Measurements from ENCODE around the gene DHRS2. TPM values are rescaled to one million over a fixed set of nuclear protein-coding genes. Genes with fewer than 3 reads are reported as not detected.

The DHRS2 gene
- total RNA-seq, 1 experiment from 2014 or later, result 21.3 TPM

DNA sequence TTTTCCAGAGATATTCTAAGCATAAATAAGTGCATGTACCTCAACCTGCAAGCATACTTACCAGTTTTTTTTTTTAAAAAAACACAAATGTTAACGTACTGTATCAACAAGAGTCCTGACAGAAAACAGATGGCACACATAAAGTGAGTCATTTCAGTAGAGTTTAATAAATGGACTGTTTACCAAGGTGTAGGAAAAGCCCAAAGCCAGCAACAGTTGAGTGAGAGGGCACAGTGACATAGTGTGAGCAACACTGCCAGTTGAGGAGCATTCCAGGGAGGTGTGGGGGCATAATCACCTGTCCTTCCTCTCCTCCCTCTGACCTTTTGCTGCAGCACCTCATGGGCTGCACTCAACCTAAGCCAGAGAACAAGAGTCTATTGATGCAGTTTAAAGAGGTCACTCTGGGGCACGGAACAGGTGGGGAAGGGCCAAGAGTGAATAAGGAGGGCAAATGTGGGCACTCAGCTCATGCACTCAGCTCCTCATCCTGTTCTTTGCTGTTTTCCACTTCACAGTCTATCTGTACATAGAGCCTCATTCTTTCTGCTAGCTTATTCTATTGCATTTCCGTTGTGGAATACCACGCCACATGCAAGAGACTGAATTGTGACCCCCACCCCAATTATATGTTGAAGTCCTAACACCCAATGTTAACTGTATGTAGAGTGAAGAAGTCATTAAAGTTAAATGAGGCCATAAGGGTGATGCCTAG, 29.3 kb downstream of the DHRS2 start:
- Mint-ChIP-seq H3K9me3 (ENCODE audit: unreplicated experiment) (no peaks in the 10 kb centered on the region), H3K4me1 (ENCODE audit: low read depth, unreplicated experiment) (no peaks in the 10 kb centered on the region), H3K4me3 (ENCODE audit: unreplicated experiment) (no peak overlapping the region), H3K27me3 (ENCODE audit: insufficient read depth, unreplicated experiment) (peaks cover 17% of the 10 kb centered on the region), H3K36me3 (ENCODE audit: insufficient read depth, unreplicated experiment) (no peaks in the 10 kb centered on the region), H3K27ac (ENCODE audit: unreplicated experiment) (no peak overlapping the region)
- H3K27me3 ChIP-seq (replicated peaks; ENCODE audit: control insufficient read depth, insufficient read depth, low read length), result no peaks in the 10 kb centered on the region
- H3K4me3 ChIP-seq (ENCODE audit: low read depth, low read length), result no peak overlapping the region
- intact Hi-C loops (cut with micrococcal nuclease; ENCODE audit: unreplicated experiment), result loop anchor here (1.0 to 5.0 kb wide), 3 partner anchors 76 to 267 kb away; no protein-coding TSS in a partner anchor
- no TSS peak for BruUV-seq (replicated peaks)
- H3K36me3 ChIP-seq (ENCODE audit: control insufficient read depth, insufficient read depth, low read length), result no peaks in the 10 kb centered on the region
- H3K4me1 ChIP-seq, result no peaks in the 10 kb centered on the region
- ChIA-PET CTCF (interaction anchor here (0.7 to 1.5 kb wide), 15 partner anchors 14 to 246 kb away, joined by 3 to 31 read pairs (median 4); no protein-coding TSS in a partner anchor), POLR2A (no interaction called here)
- H3K9me3 ChIP-seq, result no peaks in the 10 kb centered on the region
- DNase-seq, result no peak
- TF ChIP-seq, protein P1, sequence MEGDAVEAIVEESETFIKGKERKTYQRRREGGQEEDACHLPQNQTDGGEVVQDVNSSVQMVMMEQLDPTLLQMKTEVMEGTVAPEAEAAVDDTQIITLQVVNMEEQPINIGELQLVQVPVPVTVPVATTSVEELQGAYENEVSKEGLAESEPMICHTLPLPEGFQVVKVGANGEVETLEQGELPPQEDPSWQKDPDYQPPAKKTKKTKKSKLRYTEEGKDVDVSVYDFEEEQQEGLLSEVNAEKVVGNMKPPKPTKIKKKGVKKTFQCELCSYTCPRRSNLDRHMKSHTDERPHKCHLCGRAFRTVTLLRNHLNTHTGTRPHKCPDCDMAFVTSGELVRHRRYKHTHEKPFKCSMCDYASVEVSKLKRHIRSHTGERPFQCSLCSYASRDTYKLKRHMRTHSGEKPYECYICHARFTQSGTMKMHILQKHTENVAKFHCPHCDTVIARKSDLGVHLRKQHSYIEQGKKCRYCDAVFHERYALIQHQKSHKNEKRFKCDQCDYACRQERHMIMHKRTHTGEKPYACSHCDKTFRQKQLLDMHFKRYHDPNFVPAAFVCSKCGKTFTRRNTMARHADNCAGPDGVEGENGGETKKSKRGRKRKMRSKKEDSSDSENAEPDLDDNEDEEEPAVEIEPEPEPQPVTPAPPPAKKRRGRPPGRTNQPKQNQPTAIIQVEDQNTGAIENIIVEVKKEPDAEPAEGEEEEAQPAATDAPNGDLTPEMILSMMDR (IDR thresholded peaks at IDR 0.05; ENCODE audit: insufficient read depth in 1 of 2, low read depth in 1 of 2, low read length in 1 of 2, severe bottlenecking in 1 of 2, unreplicated experiment in 1 of 2), result no peak

DNA sequence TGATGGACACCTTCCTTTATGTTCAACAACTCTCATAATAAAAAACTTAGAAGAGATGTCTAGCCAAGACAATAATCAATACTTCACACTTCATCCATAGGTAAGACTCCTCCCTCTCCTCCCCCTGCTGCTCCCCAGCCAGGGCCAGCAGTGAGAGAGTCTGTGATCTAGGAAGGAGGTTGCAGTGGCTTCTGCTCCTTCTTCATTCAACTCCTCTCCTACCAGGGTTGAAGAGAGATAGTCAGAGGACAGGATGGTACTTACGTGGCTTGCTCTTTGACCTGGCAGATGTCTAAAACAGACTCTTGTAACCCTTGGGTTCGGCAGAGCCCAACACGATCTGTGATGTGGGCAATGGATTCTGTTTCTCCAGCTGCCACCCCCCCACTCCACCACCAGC, 31.0 kb downstream of the DHRS2 start:
- CTCF ChIA-PET, result interaction anchor here (0.9 kb wide), 1 partner anchor 243 kb away, joined by 4 read pairs; no protein-coding TSS in a partner anchor
- Histone ChIP-seq H3K27me3 (replicated peaks; ENCODE audit: control insufficient read depth, insufficient read depth, low read length) (no peaks in the 10 kb centered on the region), H3K9me3 (no peaks in the 10 kb centered on the region), H3K4me1 (no peaks in the 10 kb centered on the region), H3K36me3 (ENCODE audit: control insufficient read depth, insufficient read depth, low read length) (no peaks in the 10 kb centered on the region), H3K4me3 (ENCODE audit: low read depth, low read length) (no peak overlapping the region)
- Mint-ChIP-seq H3K27ac (ENCODE audit: unreplicated experiment) (no peak overlapping the region), H3K9me3 (ENCODE audit: unreplicated experiment) (no peaks in the 10 kb centered on the region), H3K36me3 (ENCODE audit: insufficient read depth, unreplicated experiment) (no peaks in the 10 kb centered on the region), H3K4me1 (ENCODE audit: low read depth, unreplicated experiment) (no peaks in the 10 kb centered on the region), H3K27me3 (ENCODE audit: insufficient read depth, unreplicated experiment) (peaks cover 16% of the 10 kb centered on the region), H3K4me3 (ENCODE audit: unreplicated experiment) (no peak overlapping the region)
- DNase-seq, result no peak
- TF ChIP-seq, protein P1 (IDR thresholded peaks at IDR 0.05; ENCODE audit: insufficient read depth in 1 of 2, low read depth in 1 of 2, low read length in 1 of 2, severe bottlenecking in 1 of 2, unreplicated experiment in 1 of 2), result no peak
- intact Hi-C loops (cut with micrococcal nuclease; ENCODE audit: unreplicated experiment), result loop anchor here (5.0 kb wide), 1 partner anchor 265 kb away; no protein-coding TSS in a partner anchor
- no TSS peak for BruUV-seq (replicated peaks)
- POLR2A ChIA-PET, result no interaction called here

DNA sequence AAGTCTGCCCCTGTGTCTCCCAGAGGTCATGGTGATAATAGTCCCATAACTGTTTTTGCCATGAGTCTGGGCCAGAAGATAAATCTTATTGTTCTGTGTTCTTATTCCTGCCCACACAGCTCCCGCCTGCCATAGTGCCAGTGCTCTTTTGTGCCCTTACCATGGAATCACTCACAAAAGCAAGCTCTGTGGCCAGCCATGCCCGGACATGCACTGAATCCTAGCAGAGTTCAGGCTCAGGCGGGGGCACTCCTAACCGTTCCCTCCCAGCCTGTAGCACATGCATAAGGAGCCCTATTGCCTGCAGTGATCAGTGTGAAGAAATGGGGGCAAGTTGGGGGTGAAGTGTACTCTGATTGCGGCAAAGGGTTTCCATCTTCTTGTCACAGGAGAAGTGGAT, 33.3 kb downstream of the DHRS2 start:
- Histone ChIP-seq H3K4me1 (no peaks in the 10 kb centered on the region), H3K27me3 (replicated peaks; ENCODE audit: control insufficient read depth, insufficient read depth, low read length) (no peaks in the 10 kb centered on the region), H3K36me3 (ENCODE audit: control insufficient read depth, insufficient read depth, low read length) (no peaks in the 10 kb centered on the region), H3K9me3 (no peaks in the 10 kb centered on the region), H3K4me3 (ENCODE audit: low read depth, low read length) (no peak overlapping the region)
- intact Hi-C loops (cut with micrococcal nuclease; ENCODE audit: unreplicated experiment), result loop anchor here (5.0 kb wide), 1 partner anchor 263 kb away; no protein-coding TSS in a partner anchor
- H3K4me3 Mint-ChIP-seq (ENCODE audit: unreplicated experiment), result no peak overlapping the region
- no peaks in the 10 kb centered on the region for H3K36me3 Mint-ChIP-seq (ENCODE audit: insufficient read depth, unreplicated experiment)
- BruUV-seq (replicated peaks), result no TSS peak
- CTCF ChIA-PET, result no interaction called here
- peaks cover 3% of the 10 kb centered on the region for H3K27me3 Mint-ChIP-seq (ENCODE audit: insufficient read depth, unreplicated experiment)
- no peaks in the 10 kb centered on the region for H3K9me3 Mint-ChIP-seq (ENCODE audit: unreplicated experiment)
- POLR2A ChIA-PET, result no interaction called here
- no peak for DNase-seq
- TF ChIP-seq, protein P1 (IDR thresholded peaks at IDR 0.05; ENCODE audit: insufficient read depth in 1 of 2, low read depth in 1 of 2, low read length in 1 of 2, severe bottlenecking in 1 of 2, unreplicated experiment in 1 of 2), result no peak
- H3K27ac Mint-ChIP-seq (ENCODE audit: unreplicated experiment), result no peak overlapping the region
- H3K4me1 Mint-ChIP-seq (ENCODE audit: low read depth, unreplicated experiment), result no peaks in the 10 kb centered on the region

All from Caco-2 (cell line).